CD4-positive, alpha-beta memory T cell (primary cell): Measurements from ENCODE around the gene LTBR. TPM values are rescaled to one million over a fixed set of nuclear protein-coding genes. Genes with fewer than 3 reads are reported as not detected.

Source experiments
- CTCF ChIA-PET: fragments of 350-600 bp; sonication (Branson Sonifier 250); formaldehyde crosslinking; loops from one replicate; lab custom pipeline; 2021; ENCODE audit warnings: inconsistent platforms; ENCODE audit not compliant: partially characterized antibody; lab: Charles Lee
- POLR2A ChIA-PET: fragments of 350-600 bp; sonication (Branson Sonifier 250); formaldehyde crosslinking; loops from one replicate; lab custom pipeline; 2021; ENCODE audit not compliant: partially characterized antibody; lab: Charles Lee
- DNase-seq, 5 donors: peaks; one replicate each; pipeline versions ENCODE4 v3.0.0 to v3.0.0-alpha.2; 2020 to 2022; ENCODE audit warnings: mixed read lengths in 1 of 5
- H3K27ac ChIP-seq: one replicate; pipeline ENCODE4 v1.7.0; 2013; ENCODE audit warnings: low read depth, low read length
- H3K27me3 ChIP-seq: 2 replicates; pipeline ENCODE4 v1.7.0; 2013; ENCODE audit warnings: mild to moderate bottlenecking, low read length, moderate library complexity; ENCODE audit not compliant: insufficient read depth
- H3K36me3 ChIP-seq: 2 replicates; pipeline ENCODE4 v1.7.0; 2013; ENCODE audit warnings: mild to moderate bottlenecking, low read length, moderate library complexity; ENCODE audit not compliant: insufficient read depth
- H3K4me1 ChIP-seq: 2 replicates; pipeline ENCODE4 v1.7.0; 2013; ENCODE audit warnings: mild to moderate bottlenecking, low read length, moderate library complexity; ENCODE audit not compliant: insufficient read depth
- H3K4me3 ChIP-seq, 2 donors: one replicate each; pipeline ENCODE4 v1.7.0; 2013; ENCODE audit warnings: low read length in 2 of 2, mild to moderate bottlenecking in 1 of 2
- H3K9me3 ChIP-seq, 2 donors: one replicate each; pipeline ENCODE4 v1.7.0; 2013; ENCODE audit warnings: low read length in 2 of 2, control low read depth in 1 of 2; ENCODE audit not compliant: control insufficient read depth in 1 of 2
- H3K27ac Mint-ChIP-seq, 7 donors: one replicate each; pipeline ENCODE4 v1.8.0; 2020 to 2021; ENCODE audit warnings: mixed read lengths in 7 of 7, mild to moderate bottlenecking in 6 of 7, inconsistent platforms in 3 of 7, moderate library complexity in 3 of 7
- H3K27me3 Mint-ChIP-seq, 2 donors: one replicate each; pipeline ENCODE4 v1.8.0; 2020 to 2021; ENCODE audit warnings: mixed read lengths in 2 of 2
- H3K36me3 Mint-ChIP-seq, 2 donors: one replicate each; pipeline ENCODE4 v1.8.0; 2020 to 2021; ENCODE audit warnings: mixed read lengths in 2 of 2, inconsistent platforms in 1 of 2, mild to moderate bottlenecking in 1 of 2
- H3K4me1 Mint-ChIP-seq, 4 donors: one replicate each; pipeline ENCODE4 v1.8.0; 2020 to 2021; ENCODE audit warnings: mixed read lengths in 4 of 4, mild to moderate bottlenecking in 1 of 4
- H3K4me3 Mint-ChIP-seq, 8 donors: one replicate each; pipeline ENCODE4 v1.8.0; 2020 to 2021; ENCODE audit warnings: mixed read lengths in 8 of 8, mild to moderate bottlenecking in 7 of 8, moderate library complexity in 6 of 8, inconsistent platforms in 3 of 8
- H3K9me3 Mint-ChIP-seq, 8 donors: one replicate each; pipeline ENCODE4 v1.8.0; 2020 to 2021; ENCODE audit warnings: mixed read lengths in 8 of 8, mild to moderate bottlenecking in 5 of 8, inconsistent platforms in 3 of 8, moderate library complexity in 1 of 8
- intact Hi-C: fragments of 100-400 bp; cut with micrococcal nuclease; formaldehyde crosslinking; loops from one replicate; pipeline ENCODE4 v1.15.1; 2023
- polyA plus RNA-seq, 2 donors: library from polyadenylated mRNA; unstranded; fragments of 300-500 nt; fragmentation: Illumina TruSeq; gene quantifications; one replicate each; pipeline ENCODE4 v1.2.3, GENCODE V29; 2021
- total RNA-seq, 2 experiments: library from RNA; stranded (reverse); gene quantifications; one replicate each; pipeline ENCODE4 v1.2.3, GENCODE V29; 2021

Gene LTBR
- total and polyA plus RNA-seq, 4 experiments from 2014 or later, result 1.1 to 1.3 TPM; not detected in 2

DNA sequence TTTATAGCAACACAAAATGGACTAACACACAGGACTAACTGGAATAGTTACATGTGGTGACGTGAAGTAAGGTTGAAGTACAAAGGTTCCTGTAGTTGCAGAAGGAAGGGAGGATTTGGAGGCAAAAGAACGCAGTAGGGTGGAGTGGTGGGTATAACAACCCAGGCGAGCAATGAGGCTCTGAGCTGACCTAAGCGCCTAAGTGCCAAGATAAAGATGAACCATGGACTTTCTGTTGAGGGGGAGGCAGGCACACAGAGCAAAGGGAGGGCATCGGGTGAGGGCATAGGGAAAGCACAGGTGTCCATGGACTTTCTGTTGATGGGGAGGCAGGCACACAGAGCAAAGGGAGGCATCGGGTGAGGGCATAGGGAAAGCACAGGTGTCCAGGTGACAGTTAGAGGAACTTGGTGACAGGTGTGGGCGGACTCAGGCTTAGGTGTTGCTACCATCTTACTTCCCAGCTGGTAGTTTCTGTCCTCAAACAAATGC is 23.8 kb upstream of the LTBR start:
- no peaks in the 10 kb centered on the region for H3K36me3 Mint-ChIP-seq
- CTCF ChIA-PET, result interaction anchor here (1.1 to 14.3 kb wide), 4 partner anchors 17 to 103 kb away, joined by 3 to 155 read pairs (median 4); partner anchors contain the start of gene TNFRSF1A
- H3K4me3 Mint-ChIP-seq, result peak overlapping the region in 1 of 8 donors; percentile 11
- Histone ChIP-seq H3K27me3 (no peaks in the 10 kb centered on the region), H3K27ac (no peak overlapping the region), H3K4me1 (peaks cover 18% of the 10 kb centered on the region), H3K4me3 (no peak overlapping the region), H3K9me3 (no peaks in the 10 kb centered on the region), H3K36me3 (no peaks in the 10 kb centered on the region)
- H3K27ac Mint-ChIP-seq, result peak overlapping the region in 4 of 7 donors; percentile 1 to 79 (median 42)
- no peak for DNase-seq
- intact Hi-C loops, result no loop called here
- POLR2A ChIA-PET, result interaction anchor here (0.9 to 1.8 kb wide), 2 partner anchors 19 to 21 kb away, joined by 3 to 6 read pairs; partner anchors contain the start of gene TNFRSF1A
- peaks cover 0 to under 1% of the 10 kb centered on the region in 2 donors for H3K27me3 Mint-ChIP-seq
- peaks cover 0 to 1% (median 0%) of the 10 kb centered on the region in 8 donors for H3K9me3 Mint-ChIP-seq
- H3K4me1 Mint-ChIP-seq, result peaks cover 6 to 29% (median 16%) of the 10 kb centered on the region in 4 donors

DNA sequence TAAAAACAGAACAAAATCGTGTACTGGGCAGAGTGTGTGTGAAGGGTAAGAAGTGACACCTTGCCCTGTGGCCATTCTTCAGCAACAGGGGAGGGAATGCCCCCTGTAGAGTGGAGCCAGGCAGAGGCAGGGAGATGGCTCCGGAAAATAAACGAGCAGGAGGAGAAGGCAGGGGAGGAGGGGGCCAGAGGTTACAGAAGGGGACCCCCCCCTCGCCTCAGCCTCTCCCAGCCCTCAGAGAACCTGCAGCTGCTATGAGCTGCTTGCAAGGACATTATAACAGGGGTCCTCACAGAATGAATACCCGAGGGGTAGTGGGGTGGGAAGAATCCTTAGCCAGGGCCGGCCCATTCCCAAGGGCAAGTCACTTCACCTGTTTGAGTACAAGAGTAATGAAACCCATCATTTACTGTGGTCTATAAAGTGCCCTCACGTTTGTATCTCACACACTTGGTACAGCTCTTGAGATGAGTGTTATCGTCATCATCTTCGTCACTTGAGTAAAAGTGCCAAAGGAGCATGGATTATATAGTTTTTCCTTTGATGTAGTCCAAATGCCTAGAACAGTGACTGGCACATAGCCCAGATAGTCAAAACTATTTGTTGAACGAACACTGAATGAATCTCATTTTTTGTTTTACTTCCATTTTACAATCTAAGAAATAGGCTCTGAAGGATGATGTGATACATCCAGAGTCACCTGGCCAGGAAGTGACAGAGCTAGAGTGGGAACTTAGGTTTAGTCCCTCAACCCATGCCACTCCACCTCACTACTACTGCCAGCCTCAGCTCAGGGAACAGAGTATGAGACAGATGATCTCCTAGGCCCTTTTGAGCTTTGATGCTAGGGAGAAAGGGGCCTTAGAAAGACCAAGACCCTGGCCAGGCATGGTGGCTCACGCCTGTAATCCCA is 23.1 kb upstream of the LTBR start:
- ChIA-PET CTCF (interaction anchor here (1.1 to 14.3 kb wide), 4 partner anchors 18 to 103 kb away, joined by 3 to 155 read pairs (median 4); partner anchors contain the start of gene TNFRSF1A), POLR2A (interaction anchor here (0.9 to 1.8 kb wide), 3 partner anchors 15 to 21 kb away, joined by 3 to 6 read pairs (median 5); partner anchors contain the start of gene TNFRSF1A)
- no peaks in the 10 kb centered on the region for H3K36me3 ChIP-seq
- peak overlapping the region in 3 of 7 donors; percentile 24 to 75 (median 70) for H3K27ac Mint-ChIP-seq
- no peaks in the 10 kb centered on the region for H3K36me3 Mint-ChIP-seq
- no peaks in the 10 kb centered on the region for H3K9me3 ChIP-seq
- H3K9me3 Mint-ChIP-seq, result peaks cover 0 to 1% (median 0%) of the 10 kb centered on the region in 8 donors
- peak overlapping the region in 4 of 8 donors; percentile 9 to 81 (median 14) for H3K4me3 Mint-ChIP-seq
- H3K4me1 ChIP-seq, result peaks cover 18% of the 10 kb centered on the region
- H3K27ac ChIP-seq, result no peak overlapping the region
- H3K4me1 Mint-ChIP-seq, result peaks cover 6 to 29% (median 16%) of the 10 kb centered on the region in 4 donors
- no peaks in the 10 kb centered on the region for H3K27me3 Mint-ChIP-seq
- H3K27me3 ChIP-seq, result no peaks in the 10 kb centered on the region
- H3K4me3 ChIP-seq, result no peak overlapping the region
- intact Hi-C loops, result no loop called here
- DNase-seq, result no peak

- H3K36me3 Mint-ChIP-seq, result no peaks in the 10 kb centered on the region
- peak in 1 of 5 donors; percentile 24 for DNase-seq
- Histone ChIP-seq H3K36me3 (no peaks in the 10 kb centered on the region), H3K27ac (no peak overlapping the region), H3K27me3 (no peaks in the 10 kb centered on the region), H3K4me3 (no peak overlapping the region), H3K4me1 (peaks cover 18% of the 10 kb centered on the region), H3K9me3 (no peaks in the 10 kb centered on the region)
- H3K9me3 Mint-ChIP-seq, result no peaks in the 10 kb centered on the region
- peaks cover 6 to 30% (median 15%) of the 10 kb centered on the region in 4 donors for H3K4me1 Mint-ChIP-seq
- CTCF ChIA-PET, result interaction anchor here (1.1 to 14.3 kb wide), 5 partner anchors 13 to 62 kb away, joined by 3 to 268 read pairs (median 10); partner anchors contain the start of genes SCNN1A and TNFRSF1A
- intact Hi-C loops, result no loop called here
- H3K4me3 Mint-ChIP-seq, result peak overlapping the region in 7 of 8 donors; percentile 11 to 81 (median 70)
- peak overlapping the region in 6 of 7 donors; percentile 70 to 97 (median 91) for H3K27ac Mint-ChIP-seq
- POLR2A ChIA-PET, result interaction anchor here (0.7 to 7.5 kb wide), 3 partner anchors 21 to 103 kb away, joined by 3 to 250 read pairs (median 3); partner anchors contain the start of gene TNFRSF1A
- no peaks in the 10 kb centered on the region for H3K27me3 Mint-ChIP-seq
Observed at GRCh38 chr12:6361834-6362233, 22.1 kb upstream of the LTBR start.

DNA sequence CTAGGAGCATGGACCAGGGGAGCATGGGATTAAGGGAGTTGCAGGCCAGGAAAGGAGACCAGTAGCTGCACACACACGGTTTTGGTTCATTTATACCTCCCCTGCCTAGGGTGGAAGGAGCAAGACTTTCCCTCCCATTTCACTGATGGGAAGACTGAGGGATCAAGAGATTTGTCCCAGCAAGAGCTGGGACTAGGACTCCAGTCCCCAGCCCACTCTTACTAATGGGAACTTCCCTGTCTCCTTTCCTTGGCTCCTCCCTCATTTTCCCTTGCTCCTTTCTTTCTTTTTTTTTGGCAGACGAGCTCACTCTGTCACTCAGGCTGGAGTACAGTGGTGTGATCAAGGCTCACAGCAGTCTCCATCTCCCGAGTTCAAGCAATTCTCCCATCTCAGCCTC is 21.6 kb upstream of the LTBR start:
- intact Hi-C loops, result no loop called here
- Mint-ChIP-seq H3K27ac (peak overlapping the region in 6 of 7 donors; percentile 70 to 97 (median 91)), H3K4me3 (peak overlapping the region in 7 of 8 donors; percentile 11 to 81 (median 70)), H3K9me3 (no peaks in the 10 kb centered on the region), H3K36me3 (no peaks in the 10 kb centered on the region), H3K4me1 (peaks cover 7 to 35% (median 18%) of the 10 kb centered on the region in 4 donors), H3K27me3 (no peaks in the 10 kb centered on the region)
- no peak for DNase-seq
- Histone ChIP-seq H3K4me3 (no peak overlapping the region), H3K36me3 (no peaks in the 10 kb centered on the region), H3K9me3 (no peaks in the 10 kb centered on the region), H3K27me3 (no peaks in the 10 kb centered on the region), H3K4me1 (peaks cover 22% of the 10 kb centered on the region), H3K27ac (no peak overlapping the region)
- ChIA-PET CTCF (interaction anchor here (1.0 to 14.3 kb wide), 7 partner anchors 13 to 196 kb away, joined by 3 to 268 read pairs (median 4); partner anchors contain the start of genes SCNN1A and TNFRSF1A), POLR2A (interaction anchor here (0.7 to 7.5 kb wide), 8 partner anchors 12 to 173 kb away, joined by 3 to 250 read pairs (median 6); partner anchors contain the start of genes GAPDH, SCNN1A, TAPBPL and TNFRSF1A)

- ChIA-PET POLR2A (interaction anchor here (0.8 to 7.5 kb wide), 14 partner anchors 9 to 172 kb away, joined by 3 to 250 read pairs (median 5); partner anchors contain the start of genes GAPDH, SCNN1A, TAPBPL and TNFRSF1A), CTCF (interaction anchor here (0.6 to 14.3 kb wide), 10 partner anchors 8 to 196 kb away, joined by 3 to 268 read pairs (median 4); partner anchors contain the start of genes SCNN1A and TNFRSF1A)
- peaks cover 12 to 41% (median 22%) of the 10 kb centered on the region in 4 donors for H3K4me1 Mint-ChIP-seq
- H3K36me3 Mint-ChIP-seq, result no peaks in the 10 kb centered on the region
- H3K9me3 Mint-ChIP-seq, result no peaks in the 10 kb centered on the region
- intact Hi-C loops, result loop anchor here (1.0 kb wide), 2 partner anchors 28 to 40 kb away; no protein-coding TSS in a partner anchor
- no peak overlapping the region for H3K27ac ChIP-seq
- H3K27ac Mint-ChIP-seq, result no peak overlapping the region
- peak overlapping the region in 4 of 8 donors; percentile 43 to 88 (median 73) for H3K4me3 Mint-ChIP-seq
- DNase-seq, result no peak
- H3K4me3 ChIP-seq, result no peak overlapping the region
- H3K4me1 ChIP-seq, result peaks cover 27% of the 10 kb centered on the region
- no peaks in the 10 kb centered on the region for H3K27me3 Mint-ChIP-seq
- no peaks in the 10 kb centered on the region for H3K36me3 ChIP-seq
- H3K27me3 ChIP-seq, result no peaks in the 10 kb centered on the region
- H3K9me3 ChIP-seq, result no peaks in the 10 kb centered on the region
Observed at GRCh38 chr12:6363010-6363329, 21.0 kb upstream of the LTBR start.

GRCh38 chr12:6363330-6364043 is 20.5 kb upstream of the LTBR start:
- ChIA-PET CTCF (interaction anchor here (0.6 to 14.3 kb wide), 10 partner anchors 8 to 195 kb away, joined by 3 to 268 read pairs (median 4); partner anchors contain the start of gene TNFRSF1A), POLR2A (interaction anchor here (0.7 to 7.5 kb wide), 14 partner anchors 8 to 171 kb away, joined by 3 to 250 read pairs (median 5); partner anchors contain the start of genes GAPDH, SCNN1A, TAPBPL and TNFRSF1A)
- intact Hi-C loops, result loop anchor here (1.0 kb wide), 2 partner anchors 28 to 40 kb away; no protein-coding TSS in a partner anchor
- Mint-ChIP-seq H3K27ac (peak overlapping the region; percentile 68 to 93 (median 89)), H3K9me3 (no peaks in the 10 kb centered on the region), H3K36me3 (no peaks in the 10 kb centered on the region), H3K27me3 (no peaks in the 10 kb centered on the region), H3K4me3 (peak overlapping the region; percentile 84 to 91 (median 88)), H3K4me1 (peaks cover 12 to 46% (median 22%) of the 10 kb centered on the region in 4 donors)
- no peaks in the 10 kb centered on the region for H3K27me3 ChIP-seq
- H3K4me3 ChIP-seq, result peak overlapping the region; percentile 69 to 73
- H3K27ac ChIP-seq, result peak overlapping the region; percentile 64
- no peaks in the 10 kb centered on the region for H3K36me3 ChIP-seq
- no peaks in the 10 kb centered on the region for H3K9me3 ChIP-seq
- DNase-seq, result peak; percentile 50 to 62 (median 59)
- H3K4me1 ChIP-seq, result peaks cover 31% of the 10 kb centered on the region
